Transverse colon (tissue), 4 donors: ENCODE results near the gene VMP1.

Experiments used
- CTCF ChIP-seq, 5 experiments: fragments of 200-600 bp in 3 of 5; fragments of 450-650 bp in 2 of 5; sonication (generic) in 3 of 5; IDR thresholded peaks; 1 replicate in 2 of 5; 2 replicates in 3 of 5; pipeline ENCODE4 v1.5.1; 2016 to 2017; ENCODE audit warnings: antibody characterized with exemption in 5 of 5, inconsistent platforms in 3 of 5, mild to moderate bottlenecking in 2 of 5, moderate library complexity in 1 of 5
- EP300 ChIP-seq: sonication (generic); formaldehyde crosslinking; IDR thresholded peaks from one replicate; pipeline ENCODE4 v1.6.1; 2017; ENCODE audit warnings: antibody characterized with exemption, low read depth
- POLR2A ChIP-seq: fragments of 450-650 bp; IDR thresholded peaks from one replicate; pipeline ENCODE4 v1.6.1; 2016; ENCODE audit warnings: antibody characterized with exemption, mild to moderate bottlenecking, moderate library complexity
- POLR2AphosphoS5 ChIP-seq, 3 donors: sonication (generic); formaldehyde crosslinking; IDR thresholded peaks; one replicate each; pipeline ENCODE4 v1.6.1; 2016; ENCODE audit warnings: antibody characterized with exemption in 3 of 3

- TF ChIP-seq POLR2A (no peak), CTCF (IDR thresholded peaks at IDR 0.05) (no peak), EP300 (no peak), POLR2AphosphoS5 (IDR thresholded peaks at IDR 0.05) (no peak)
These were observed 56.9 kb downstream of the VMP1 start for GRCh38 chr17:59764292-59764741.
